Measurements from ENCODE around the gene ATG4A. TPM values are rescaled to one million over a fixed set of nuclear protein-coding genes. Genes with fewer than 3 reads are reported as not detected.

ATG4A gene
- total and polyA plus RNA-seq, 2 donors (not counting 3 experiments of a cell fraction or from before 2014, with no cell fraction given), result 13.2 to 28.7 TPM

DNA sequence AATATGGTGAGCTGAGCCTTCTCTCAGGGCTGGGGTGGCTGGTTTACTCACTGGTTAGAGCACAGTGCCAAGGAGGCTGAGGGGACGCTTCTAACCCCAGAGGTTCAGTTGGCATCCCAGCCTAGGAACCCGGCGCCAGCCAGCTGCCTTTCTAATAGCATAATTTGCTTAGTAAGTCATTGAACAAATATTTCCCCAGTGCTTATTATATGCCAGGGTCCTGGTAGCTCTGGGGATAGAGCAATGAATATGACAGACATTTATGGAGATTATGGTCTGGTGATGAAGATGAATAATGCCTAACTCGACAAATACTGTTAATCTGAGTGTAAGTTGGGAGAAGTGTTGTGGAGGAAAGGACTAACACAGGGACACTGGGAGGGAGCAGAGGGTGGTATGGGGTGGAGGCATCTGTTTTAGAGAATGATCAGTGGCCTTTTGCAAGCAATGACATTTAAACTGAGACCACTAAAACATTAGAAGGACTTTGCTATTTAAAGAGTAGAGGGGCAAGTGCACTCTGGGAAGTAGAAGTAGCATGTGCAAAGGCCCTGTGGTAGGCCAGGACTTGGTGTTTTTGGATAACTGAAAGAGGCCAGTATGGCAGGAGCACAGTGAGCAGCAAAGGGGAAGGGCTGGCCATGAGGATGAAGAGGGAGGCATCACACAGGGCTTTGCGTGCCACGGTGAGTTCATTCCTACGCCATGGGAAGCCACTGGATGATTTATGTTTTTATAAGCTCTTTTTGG is 71.9 kb downstream of the ATG4A start:
- ChIA-PET POLR2A (no interaction called here), CTCF (interaction anchor here (2.1 kb wide), 1 partner anchor 36 kb away, joined by 12 read pairs; no protein-coding TSS in a partner anchor)
- Histone ChIP-seq H3K9me1 (replicated peaks; ENCODE audit: control insufficient read depth, extremely low read depth, insufficient read depth, low read length) (no peaks in the 10 kb centered on the region), H3K36me3 (ENCODE audit: control insufficient read depth in 2 of 2, extremely low read depth in 1 of 2, insufficient read depth in 2 of 2, low read length in 2 of 2) (no peaks in the 10 kb centered on the region), H3K27ac (ENCODE audit: insufficient read depth, low read depth, low read length) (no peak overlapping the region), H3K4me2 (ENCODE audit: insufficient read depth, low read length) (no peak overlapping the region), H3K9me3 (replicated peaks; ENCODE audit: control insufficient read depth, insufficient read depth, low read length) (no peaks in the 10 kb centered on the region), H3K4me3 (replicated peaks in 1 of 3; ENCODE audit: insufficient read depth in 1 of 3, low read depth in 1 of 3, low read length in 3 of 3) (no peak overlapping the region), H4K20me1 (replicated peaks; ENCODE audit: control insufficient read depth, extremely low read depth, insufficient read depth, low read length) (no peaks in the 10 kb centered on the region), H3K27me3 (ENCODE audit: control insufficient read depth in 2 of 2, insufficient read depth in 2 of 2, low read length in 2 of 2) (no peaks in the 10 kb centered on the region), H3K79me2 (ENCODE audit: control insufficient read depth, insufficient read depth, low read length) (no peaks in the 10 kb centered on the region), H3K9ac (replicated peaks; ENCODE audit: extremely low read depth, insufficient read depth, low read length) (no peak overlapping the region), H3K4me1 (ENCODE audit: control insufficient read depth, extremely low read depth, insufficient read depth, low read length) (peaks cover 7% of the 10 kb centered on the region), H2AFZ (ENCODE audit: low read depth, low read length) (no peak overlapping the region)
- intact Hi-C loops (cut with micrococcal nuclease), result loop anchor here (2.0 kb wide), 1 partner anchor 141 kb away; no protein-coding TSS in a partner anchor
- no peak for DNase-seq (ENCODE audit: low read depth, low spot score)
- FAIRE-seq, result no peak
- dilution Hi-C loops (cut with MboI; ENCODE audit: extremely low pct_ligation_motif_present, low sequenced_read_pairs), result no loop called here
- BruUV-seq (replicated peaks), result no TSS peak
- TF ChIP-seq FOS (IDR thresholded peaks at IDR 0.05; ENCODE audit: borderline replicate concordance, insufficient read depth, low read length) (no peak), MYC (IDR thresholded peaks at IDR 0.05; ENCODE audit: low read depth, low read length) (no peak)

- no peak for TF ChIP-seq EZH2 (IDR thresholded peaks at IDR 0.05; ENCODE audit: borderline replicate concordance, low read depth, low read length, severe bottlenecking)
- TF ChIP-seq, protein P1, sequence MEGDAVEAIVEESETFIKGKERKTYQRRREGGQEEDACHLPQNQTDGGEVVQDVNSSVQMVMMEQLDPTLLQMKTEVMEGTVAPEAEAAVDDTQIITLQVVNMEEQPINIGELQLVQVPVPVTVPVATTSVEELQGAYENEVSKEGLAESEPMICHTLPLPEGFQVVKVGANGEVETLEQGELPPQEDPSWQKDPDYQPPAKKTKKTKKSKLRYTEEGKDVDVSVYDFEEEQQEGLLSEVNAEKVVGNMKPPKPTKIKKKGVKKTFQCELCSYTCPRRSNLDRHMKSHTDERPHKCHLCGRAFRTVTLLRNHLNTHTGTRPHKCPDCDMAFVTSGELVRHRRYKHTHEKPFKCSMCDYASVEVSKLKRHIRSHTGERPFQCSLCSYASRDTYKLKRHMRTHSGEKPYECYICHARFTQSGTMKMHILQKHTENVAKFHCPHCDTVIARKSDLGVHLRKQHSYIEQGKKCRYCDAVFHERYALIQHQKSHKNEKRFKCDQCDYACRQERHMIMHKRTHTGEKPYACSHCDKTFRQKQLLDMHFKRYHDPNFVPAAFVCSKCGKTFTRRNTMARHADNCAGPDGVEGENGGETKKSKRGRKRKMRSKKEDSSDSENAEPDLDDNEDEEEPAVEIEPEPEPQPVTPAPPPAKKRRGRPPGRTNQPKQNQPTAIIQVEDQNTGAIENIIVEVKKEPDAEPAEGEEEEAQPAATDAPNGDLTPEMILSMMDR (IDR thresholded peaks at IDR 0.05; ENCODE audit: extremely low read depth in 1 of 2, insufficient read depth in 1 of 2, low read depth in 1 of 2, low read length in 2 of 2), result peak; percentile 13 to 41
- no peaks in the 10 kb centered on the region for H3K9me1 ChIP-seq (replicated peaks; ENCODE audit: control insufficient read depth, extremely low read depth, insufficient read depth, low read length)
- no peaks in the 10 kb centered on the region for H3K27me3 ChIP-seq (ENCODE audit: control insufficient read depth in 2 of 2, insufficient read depth in 2 of 2, low read length in 2 of 2)
- no peaks in the 10 kb centered on the region for H3K79me2 ChIP-seq (ENCODE audit: control insufficient read depth, insufficient read depth, low read length)
- no peaks in the 10 kb centered on the region for H3K36me3 ChIP-seq (ENCODE audit: control insufficient read depth in 2 of 2, extremely low read depth in 1 of 2, insufficient read depth in 2 of 2, low read length in 2 of 2)
- no peak overlapping the region for H3K4me3 ChIP-seq (replicated peaks in 1 of 3; ENCODE audit: insufficient read depth in 1 of 3, low read depth in 1 of 3, low read length in 3 of 3)
- no TSS peak for BruUV-seq (replicated peaks)
- H3K9me3 ChIP-seq (replicated peaks; ENCODE audit: control insufficient read depth, insufficient read depth, low read length), result no peaks in the 10 kb centered on the region
- H2AFZ ChIP-seq (ENCODE audit: low read depth, low read length), result peak overlapping the region; percentile 66
- peaks cover 7% of the 10 kb centered on the region for H3K4me1 ChIP-seq (ENCODE audit: control insufficient read depth, extremely low read depth, insufficient read depth, low read length)
- H3K27ac ChIP-seq (ENCODE audit: insufficient read depth, low read depth, low read length), result no peak overlapping the region
- FAIRE-seq (peak; percentile 98), DNase-seq (ENCODE audit: low read depth, low spot score) (peak; percentile 12)
- no peak overlapping the region for H3K4me2 ChIP-seq (ENCODE audit: insufficient read depth, low read length)
- CTCF ChIA-PET, result interaction anchor here (0.7 to 2.9 kb wide), 11 partner anchors 11 to 1219 kb away, joined by 3 to 26 read pairs (median 4); no protein-coding TSS in a partner anchor
- H3K9ac ChIP-seq (replicated peaks; ENCODE audit: extremely low read depth, insufficient read depth, low read length), result no peak overlapping the region
- intact Hi-C loops (cut with micrococcal nuclease) (loop anchor here (2.0 kb wide), 1 partner anchor 139 kb away; no protein-coding TSS in a partner anchor), dilution Hi-C loops (cut with MboI; ENCODE audit: extremely low pct_ligation_motif_present, low sequenced_read_pairs) (no loop called here)
- no peaks in the 10 kb centered on the region for H4K20me1 ChIP-seq (replicated peaks; ENCODE audit: control insufficient read depth, extremely low read depth, insufficient read depth, low read length)
- POLR2A ChIA-PET, result no interaction called here
These were observed 74.0 kb downstream of the ATG4A start for GRCh38 chrX:108165383-108166111.
